GM18907 (cell line): ENCODE data around the gene ARHGAP22.

Experiments used
- ATAC-seq: cut with Tn5 transposase; IDR thresholded peaks from one replicate; pipeline ENCODE4 v1.9.1; 2021; ENCODE audit warnings: mild to moderate bottlenecking, moderate library complexity; ENCODE audit not compliant: unreplicated experiment

ARHGAP22 gene

DNA sequence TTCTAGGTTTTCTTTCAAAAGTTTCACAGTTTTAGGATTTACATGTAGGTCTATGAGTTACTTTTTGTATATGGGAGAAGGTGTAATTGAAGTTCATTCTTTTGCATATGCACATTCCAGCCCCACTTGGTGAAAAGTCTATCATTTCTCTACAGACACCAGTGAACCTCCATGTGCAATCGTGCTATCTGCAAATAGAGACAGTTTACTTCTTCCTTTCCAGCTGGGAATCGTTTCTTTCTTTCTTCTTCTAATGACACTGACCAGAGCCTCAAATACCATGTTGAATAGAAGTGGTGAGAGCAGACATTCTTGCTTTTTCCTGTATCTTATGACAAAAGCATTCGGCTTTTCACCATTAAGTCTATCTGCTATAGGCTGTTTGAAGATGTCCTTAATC lies 122.7 kb downstream of the ARHGAP22 start:
- ATAC-seq = no peak

DNA sequence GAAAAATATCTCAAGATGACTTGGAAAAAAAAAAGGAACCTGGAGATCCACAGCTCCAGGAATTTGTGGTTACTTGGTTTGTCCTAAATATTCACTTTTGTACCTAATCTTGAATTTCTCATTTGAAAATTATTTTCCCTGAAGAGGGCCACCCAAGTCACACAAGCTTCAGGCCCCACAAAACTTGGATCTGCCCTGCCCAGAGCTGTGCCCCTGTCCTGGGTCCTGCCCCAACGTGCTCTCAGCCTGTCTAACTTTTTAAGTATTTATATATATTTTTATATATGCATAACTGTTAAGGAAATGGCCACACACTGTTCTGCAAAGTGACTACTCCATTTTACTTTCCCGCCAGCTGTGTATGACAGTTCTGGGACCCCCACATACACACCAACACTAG lies 123.5 kb downstream of the ARHGAP22 start:
- no peak for ATAC-seq

DNA sequence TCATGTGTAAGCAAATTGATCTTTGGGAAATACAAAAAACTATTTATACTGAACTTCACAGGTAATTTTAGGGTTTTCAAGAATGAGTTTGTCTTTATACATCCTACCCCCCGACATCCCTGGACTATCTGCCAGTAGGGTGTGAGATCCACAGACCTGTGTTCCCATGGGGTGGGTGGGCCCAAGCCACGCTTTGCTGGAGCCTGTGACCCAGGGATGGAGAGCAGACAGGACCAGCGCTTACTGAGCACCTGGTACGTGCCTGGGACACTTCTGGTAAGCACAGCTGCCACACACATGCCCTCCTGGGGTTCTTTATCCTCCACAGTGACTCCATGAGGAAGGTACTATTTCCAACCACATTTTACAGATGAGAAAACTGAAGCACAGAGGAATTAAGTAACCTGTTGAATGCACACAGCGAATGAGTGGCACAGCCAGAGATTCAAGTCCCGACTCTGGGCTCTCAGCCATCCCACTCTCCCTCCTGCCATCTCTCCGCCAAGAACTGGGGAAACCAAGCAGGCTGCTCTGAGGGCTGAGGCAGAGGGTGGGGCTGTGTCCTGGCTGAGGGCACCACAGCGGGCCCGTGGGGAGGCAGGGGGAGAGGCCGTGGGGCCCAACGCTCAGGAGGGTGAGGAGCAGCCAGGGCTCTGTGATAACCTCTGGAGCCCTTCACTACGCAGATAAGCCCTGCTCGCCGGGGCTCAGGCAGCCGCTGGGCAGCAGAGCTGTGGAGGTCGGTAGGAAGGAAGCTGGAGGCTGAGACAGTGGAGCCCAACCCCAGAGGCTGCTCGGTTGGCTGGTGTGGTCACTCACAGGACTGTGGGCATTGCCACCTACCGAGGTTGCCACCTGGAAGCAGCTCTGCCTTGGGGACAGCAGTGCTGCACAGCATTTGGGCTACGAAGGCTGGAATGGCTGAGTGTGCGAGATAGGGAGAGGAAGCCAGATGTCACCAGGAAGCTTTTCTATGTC lies 124.2 kb downstream of the ARHGAP22 start:
- no peak for ATAC-seq

DNA sequence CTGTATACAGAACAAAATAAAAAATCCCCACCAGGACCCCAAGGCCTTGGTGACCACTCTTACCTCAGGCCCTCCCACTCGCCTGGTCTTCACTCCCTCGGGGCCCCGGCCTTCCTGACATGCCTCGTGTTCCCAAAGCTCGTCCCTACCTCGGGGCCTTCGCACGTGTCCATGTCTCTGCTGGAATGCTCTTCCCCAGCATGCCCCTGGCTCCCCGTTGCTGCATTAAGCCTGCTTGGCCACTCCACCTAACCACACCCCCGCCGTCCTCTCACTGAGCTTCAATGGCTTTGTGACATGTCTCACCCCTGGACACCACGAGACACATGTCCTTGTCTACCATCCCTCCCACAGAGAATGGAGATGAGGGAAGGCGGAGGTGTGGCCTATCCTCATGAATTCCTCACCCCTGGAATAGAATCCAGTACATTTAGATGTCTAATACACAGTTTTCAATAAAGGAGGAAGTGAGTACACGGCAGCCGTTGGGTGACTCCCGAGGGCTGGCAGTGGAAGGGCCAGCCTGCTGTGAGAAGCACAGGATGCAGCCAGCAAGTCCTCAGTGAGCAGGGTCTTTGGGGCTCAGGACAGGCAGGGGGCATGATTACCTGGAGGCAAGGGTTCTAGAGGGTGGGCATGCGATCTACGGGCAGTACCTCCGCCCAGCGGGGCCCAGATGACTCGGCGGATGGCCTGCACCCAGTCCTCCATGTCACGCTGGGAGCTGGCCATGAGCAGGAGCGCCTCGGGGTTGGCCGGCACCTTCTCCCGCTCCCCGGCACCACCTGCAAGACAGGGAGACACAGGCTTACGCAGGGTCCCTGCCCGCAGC lies 125.7 kb downstream of the ARHGAP22 start:
- no peak for ATAC-seq

DNA sequence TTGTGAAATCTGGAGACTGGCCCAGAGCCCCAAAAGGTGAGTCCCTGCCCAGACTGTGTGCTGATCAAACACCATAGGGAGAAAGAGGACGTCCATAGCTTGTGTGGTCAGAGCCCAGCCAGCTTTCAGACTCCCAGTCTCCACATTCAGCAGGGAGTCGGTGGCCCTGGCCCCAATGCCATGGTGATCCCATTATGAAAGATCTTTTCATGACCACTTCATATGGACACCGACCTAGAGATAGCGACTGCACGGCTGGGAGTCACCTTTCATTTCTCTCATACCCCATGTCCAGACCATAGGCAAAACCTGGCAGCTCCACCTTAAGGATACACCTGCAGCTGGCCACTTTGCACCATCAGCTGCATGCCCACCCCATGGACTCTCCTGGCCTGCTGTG lies 126.4 kb downstream of the ARHGAP22 start:
- ATAC-seq = no peak

DNA sequence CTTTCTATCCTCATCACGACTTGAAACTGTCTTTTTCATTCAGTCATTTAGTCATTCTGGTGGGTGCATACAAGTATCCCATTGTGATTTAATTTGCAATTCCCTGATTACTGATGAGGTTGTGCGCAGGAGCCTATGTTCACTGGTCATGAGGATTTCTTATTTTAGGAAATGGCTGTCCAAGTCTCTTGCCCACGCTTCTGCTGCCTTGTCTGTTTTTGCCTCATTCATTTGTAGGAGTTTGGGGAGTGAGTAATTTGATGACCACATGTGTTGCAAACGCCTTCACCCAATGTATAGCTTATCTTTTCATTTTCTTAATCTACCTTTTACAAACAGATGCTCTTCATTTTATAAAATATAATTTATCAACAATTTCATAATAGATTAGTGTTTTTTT lies 127.3 kb downstream of the ARHGAP22 start:
- no peak for ATAC-seq

DNA sequence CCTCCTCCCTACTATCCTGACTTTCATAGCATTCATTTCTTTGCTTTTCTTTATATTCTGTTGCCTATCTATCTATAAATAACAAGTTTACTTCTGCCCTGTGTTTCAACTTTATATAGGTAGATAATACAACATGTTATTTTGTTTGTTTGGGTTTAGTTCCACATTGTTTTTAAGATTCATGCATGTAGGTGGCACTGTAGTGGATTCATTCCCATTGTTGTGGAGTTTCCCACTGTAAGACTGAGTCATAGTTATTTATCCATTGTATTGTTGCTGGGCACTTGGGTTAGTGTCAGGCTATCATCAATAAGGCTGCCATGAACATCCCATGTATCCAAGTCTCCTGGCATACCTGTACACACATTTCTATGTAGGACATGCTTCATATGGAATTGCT lies 127.7 kb downstream of the ARHGAP22 start:
- no peak for ATAC-seq

DNA sequence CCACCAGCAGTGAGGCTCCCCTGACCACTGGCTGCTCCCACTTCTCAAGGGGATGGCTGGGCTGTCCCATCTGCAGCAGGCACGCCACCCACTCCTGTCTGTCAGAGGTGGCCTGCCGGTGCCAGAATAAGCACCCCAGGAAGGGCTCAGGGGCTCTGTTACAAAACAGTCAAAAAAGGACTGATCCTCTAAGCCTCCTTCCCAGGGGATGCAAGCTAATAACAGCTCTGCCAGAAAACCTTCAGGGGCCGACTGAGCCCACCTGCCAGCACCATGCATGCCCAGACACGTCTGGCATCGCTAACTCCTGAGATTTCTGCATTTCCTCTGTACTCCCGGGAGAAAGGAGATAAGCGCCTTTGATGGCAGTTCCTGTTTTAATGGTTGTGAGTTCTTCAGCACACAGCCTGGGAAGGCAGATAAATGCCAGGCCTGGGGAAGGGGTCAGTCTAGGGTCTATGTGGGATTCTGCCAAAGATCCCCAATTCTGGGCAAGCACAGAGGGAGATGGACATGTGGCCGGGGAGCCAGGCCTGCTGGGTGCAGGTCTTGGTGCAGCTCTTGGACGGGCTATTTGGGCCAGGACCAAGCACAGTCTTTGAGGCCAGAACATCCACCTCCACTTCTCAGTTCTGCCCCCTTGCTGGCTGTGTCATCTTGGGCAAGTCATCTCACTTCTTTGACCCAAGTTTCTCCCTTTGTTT lies 128.4 kb downstream of the ARHGAP22 start:
- no peak for ATAC-seq

DNA sequence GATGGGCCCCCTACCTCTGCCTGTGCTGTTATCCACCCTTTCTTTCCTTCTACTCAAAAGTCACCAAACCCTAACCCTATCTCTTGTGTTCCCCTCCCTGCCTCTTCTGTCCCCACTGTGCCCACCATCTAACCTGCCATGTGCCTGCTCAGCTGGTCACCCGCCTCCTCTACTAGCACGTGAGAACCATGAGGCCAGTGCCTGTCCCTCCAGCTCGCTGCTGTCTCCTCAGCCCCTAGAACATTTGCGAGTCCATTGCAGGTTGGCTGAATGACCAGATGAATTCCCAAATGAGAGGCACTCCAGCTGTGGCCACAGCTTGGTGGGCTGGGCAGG lies 129.0 kb downstream of the ARHGAP22 start:
- ATAC-seq = no peak

DNA sequence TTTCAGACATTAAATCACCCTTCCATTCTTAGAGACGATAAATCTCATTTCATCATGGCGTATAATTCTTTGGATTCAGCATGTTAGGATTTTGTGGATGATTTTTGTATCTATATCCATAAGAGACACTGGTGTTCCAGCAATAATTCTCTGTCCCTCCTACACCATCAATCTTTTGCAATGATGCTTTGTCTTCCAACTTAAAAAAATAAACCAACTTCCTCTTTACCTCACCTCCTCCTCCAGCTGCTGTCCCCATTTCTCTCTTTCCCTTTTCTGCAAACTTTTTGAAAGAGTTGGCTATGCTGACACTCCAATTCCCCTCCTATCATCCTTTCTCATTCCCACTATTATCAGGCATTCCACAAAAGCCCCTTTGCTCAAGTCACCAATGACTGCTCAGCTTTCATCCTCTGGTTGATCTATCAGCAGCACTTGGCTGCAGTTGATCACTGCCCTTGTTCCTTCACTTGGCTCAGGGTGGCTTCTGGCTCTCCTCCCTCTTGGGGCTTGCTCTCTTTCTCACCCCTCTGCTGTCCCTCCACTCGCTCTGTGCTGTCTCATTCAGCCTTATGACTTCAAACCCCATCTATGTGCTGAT lies 130.0 kb downstream of the ARHGAP22 start:
- no peak for ATAC-seq

DNA sequence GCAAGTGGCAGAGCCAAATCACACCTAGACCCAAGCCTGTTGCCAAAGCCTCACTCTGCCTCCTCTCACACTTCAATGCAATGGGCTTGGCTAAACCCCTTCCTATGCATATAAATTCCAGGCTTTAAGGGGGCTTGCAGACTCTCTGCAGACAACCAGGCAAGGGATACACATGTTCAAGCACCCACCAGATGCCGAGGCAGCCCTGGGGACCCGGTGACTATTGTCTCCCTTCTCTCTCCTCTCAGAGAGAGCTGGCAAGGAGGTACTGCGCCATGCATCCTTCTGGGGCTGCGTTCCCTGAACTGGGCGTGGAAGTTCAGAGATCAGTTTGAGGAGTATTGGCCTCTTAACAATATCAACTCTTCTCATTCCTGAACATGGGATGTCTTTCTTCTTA lies 131.2 kb downstream of the ARHGAP22 start:
- no peak for ATAC-seq

DNA sequence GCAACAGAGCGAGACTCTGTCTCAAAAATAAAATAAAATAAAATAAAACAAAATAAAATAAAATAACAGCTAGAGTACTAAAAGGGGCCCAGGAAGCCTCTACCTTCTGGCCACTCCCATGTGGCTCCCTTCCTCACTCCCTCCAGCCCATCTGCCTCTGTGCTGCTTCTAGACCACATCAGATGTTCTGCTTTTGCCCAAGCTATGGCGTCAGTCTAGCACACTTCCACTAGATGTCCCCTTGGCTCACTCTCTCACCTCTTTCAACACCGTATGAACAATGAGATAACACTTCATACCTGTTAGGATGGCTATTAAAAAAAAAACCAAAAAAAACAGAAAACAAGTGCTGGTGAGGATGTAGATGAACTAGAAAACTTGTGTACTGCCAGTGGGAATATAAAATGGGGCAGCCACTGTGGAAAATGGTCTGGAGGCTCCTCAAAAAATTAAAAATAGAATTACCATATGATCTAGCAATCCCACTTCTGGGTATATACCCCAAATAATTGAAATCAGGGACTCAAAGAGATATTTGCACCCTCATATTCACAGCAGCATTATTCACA lies 132.3 kb downstream of the ARHGAP22 start:
- no peak for ATAC-seq

DNA sequence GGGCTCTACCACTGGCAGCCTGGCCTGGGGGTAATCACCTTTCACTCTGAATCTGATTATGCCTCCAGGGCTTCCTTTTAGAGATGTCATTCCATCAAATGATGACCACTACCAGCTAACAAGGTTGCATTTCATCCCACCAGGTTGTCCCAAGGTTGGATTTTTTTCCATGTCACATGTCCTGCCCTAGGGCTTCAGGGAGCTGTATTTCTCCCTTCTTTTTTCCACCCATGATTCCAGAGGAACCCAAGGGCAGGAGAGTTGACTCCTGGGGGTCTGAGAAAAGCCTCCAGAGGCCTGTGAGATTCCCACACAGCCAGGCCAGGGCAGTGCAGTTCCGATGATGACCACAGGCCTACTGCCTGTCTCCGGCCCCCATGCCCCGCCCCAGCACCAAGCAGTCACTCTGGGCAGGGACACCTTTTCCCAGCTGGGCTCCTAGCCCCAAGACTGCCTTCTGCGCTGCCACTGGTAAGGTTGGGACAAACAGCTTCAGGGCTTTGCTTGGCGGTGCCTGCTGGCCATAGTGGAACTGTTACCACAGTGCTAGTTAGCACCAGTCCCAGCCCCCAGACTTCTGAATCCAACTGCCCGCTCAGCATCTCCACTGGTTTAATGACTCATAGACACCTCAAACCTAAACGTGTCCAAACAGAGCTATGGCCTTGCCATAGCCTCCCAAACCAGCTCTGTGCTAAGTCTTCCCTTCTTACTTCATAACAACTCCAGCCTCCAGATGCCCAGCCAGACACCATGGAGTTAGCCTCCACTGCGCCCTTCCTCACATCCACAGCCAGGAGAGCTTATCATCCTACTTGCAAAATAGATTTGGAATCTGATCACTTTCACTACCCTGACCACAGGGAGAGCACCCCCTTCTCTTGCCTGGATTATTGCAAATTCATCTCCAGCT lies 133.7 kb downstream of the ARHGAP22 start:
- no peak for ATAC-seq

DNA sequence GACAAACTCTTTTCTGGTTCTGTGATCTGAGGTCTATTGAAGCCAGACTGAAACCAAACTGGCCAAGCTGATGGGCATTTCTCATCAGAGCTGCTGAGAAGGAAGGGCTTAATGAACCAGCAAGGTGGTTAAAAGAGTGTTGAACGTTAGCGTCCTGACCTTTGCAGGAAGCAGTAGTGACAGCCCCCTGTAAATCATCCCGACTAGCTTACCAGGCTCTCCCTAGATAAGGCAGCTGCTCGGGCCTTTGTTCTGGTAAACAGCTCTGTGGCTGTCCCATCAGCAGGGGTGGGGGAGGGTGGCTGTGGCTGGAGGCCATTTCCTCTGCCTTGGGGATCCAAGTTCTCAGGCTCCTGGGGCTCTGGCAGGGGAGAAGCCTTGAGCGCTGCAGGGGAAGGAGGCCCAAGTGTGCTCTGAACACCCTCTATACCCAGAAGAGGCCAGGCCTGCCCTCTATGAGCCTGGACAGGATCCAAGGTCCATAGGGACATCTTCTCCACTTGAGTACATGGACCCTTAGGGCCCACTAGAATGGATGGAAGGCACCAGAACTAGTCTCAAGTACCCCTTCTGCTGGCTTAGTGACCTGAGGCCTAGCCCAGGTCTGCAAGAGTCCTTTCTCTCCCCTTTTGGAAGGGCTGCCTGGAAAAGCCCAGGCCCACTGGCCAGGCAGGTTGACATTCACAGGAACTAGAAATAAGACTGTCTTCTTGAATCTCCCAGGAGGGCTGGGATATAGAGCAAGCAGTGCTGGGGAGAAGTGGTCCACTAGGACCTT lies 134.6 kb downstream of the ARHGAP22 start:
- ATAC-seq = no peak

DNA sequence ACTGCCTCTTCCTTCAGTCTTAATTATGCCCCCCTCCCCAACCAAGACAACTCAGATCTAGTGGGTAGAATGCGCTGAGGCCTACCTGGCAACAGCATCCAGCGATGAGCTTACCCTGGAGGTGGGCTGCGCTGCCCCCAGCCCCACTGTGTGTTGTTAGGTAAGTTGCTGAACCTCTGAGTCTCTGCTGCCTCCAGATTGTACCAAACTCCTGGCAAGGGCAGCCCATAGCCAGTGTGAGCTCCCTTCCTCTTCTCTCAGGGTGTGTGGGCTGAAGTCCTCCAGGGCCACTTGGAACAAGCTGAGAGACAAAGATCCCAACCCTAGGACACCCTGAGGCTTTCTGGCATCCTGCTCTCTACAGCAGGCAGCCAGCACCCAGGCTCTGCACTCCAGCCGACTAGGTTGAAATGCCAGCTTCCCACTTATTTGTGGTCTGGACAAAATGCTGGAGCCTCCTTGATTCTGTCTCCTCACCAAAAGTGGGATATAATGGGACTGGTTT lies 135.3 kb downstream of the ARHGAP22 start:
- no peak for ATAC-seq

DNA sequence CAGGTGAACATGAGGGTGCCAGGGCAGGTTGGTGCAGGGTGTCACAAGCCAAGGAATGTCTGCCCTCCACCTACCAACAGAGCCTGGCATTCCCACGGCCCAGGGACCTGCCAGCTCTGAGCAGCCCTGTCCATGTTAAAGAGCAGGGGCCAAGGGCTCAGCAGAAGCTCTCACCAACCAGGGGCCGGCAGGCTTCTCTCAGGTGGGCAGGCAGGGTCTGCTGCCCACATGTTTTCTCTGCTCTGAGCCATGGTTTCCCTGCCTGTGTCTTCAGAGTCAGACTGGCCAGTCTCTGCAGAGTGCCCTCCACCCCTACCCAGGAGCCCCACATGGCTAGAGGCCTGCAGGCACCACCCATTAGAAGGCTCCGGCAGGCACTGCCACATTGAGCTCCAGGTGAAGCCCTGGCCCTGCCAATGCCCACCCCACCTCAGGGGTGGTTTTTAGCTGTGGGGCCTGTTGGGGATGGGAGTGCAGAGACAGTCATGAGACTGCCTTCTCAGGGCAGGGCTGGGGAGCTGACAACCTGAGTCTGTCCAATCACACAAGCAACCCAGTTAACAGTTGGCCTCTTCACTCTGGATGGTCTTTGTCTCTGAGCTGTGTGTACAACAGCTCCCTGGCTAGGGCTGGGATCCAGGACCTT lies 135.9 kb downstream of the ARHGAP22 start:
- ATAC-seq = no peak

DNA sequence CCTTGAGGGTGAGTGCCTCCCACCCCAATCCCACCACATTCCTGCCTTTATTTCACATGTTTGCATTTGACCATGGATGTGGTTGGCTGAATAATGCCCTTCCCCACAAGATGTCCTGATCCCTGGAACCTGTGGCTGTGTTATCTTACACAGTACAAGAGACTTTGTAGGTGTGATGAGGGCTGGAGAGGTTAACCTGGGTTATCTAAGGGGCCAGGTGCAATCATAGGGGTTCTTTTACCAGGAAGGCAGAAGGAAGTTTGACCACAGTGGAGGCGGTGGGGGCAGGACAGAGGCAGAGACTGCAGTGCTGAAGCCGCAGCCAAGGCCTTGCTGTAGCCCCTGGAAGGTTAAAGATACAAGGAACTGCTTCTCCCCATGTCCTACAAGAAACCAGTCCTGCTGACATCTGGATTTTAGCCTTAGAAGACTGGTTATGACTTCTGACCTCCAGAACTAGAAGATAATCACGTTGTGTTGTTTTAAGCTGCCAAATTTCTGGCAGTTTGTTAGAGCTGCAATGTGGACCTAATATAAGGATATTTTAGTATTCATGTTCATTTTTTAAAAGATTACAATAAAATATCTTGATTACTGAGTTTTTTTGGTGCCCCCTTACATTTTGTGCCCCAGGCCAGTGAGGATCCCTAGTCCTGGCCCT lies 136.6 kb downstream of the ARHGAP22 start:
- ATAC-seq = no peak

DNA sequence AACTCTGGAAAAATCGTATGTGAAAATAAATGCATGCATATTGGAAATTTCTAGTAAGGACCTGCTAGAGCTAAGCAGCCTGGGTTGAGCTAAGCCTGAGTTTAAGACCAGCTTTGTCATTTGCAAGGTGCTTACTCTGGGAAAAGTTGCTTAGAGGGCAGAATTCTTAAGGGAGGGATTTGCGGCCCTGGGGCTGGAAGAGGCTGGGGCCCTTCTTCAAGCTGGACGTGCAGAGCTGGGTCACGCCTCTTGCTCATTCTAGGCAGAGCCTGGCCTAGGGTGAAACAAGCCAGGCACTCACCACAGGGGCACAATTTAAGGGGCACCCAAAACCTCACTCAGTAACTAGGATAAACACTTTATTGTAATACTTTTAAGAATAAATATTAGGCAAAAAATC lies 137.2 kb downstream of the ARHGAP22 start:
- no peak for ATAC-seq
